A549 (cell line): Measurements from ENCODE around the gene OR51B5. TPM values are rescaled to one million over a fixed set of nuclear protein-coding genes. Genes with fewer than 3 reads are reported as not detected.
"Not testable (repeated sequence)": the region's sequence is repeated elsewhere in the genome, so short reads cannot be mapped to it uniquely, and the experiment has no call there.

Experiments used
- ATAC-seq, 2 experiments: fragments of 200-7000 bp in 1 of 2; fragments of >200 bp in 1 of 2; cut with Nextera tagmentation in 1 of 2; cut with Tn5 transposase in 1 of 2; 3 replicates each; pipeline versions ENCODE4 v1.8.0 to v1.9.1; 2018 to 2020; ENCODE audit warnings: mild to moderate bottlenecking in 1 of 2, moderate library complexity in 1 of 2
- CTCF ChIA-PET: fragments of 300-600 bp; sonication (Branson Sonifier 250); formaldehyde crosslinking; extraction: SDS; loops from one replicate; lab custom pipeline; 2021; ENCODE audit warnings: antibody characterized with exemption, inconsistent platforms; lab: Yijun Ruan, JAX
- POLR2A ChIA-PET: fragments of 350-600 bp; formaldehyde crosslinking; extraction: SDS; loops from one replicate; lab custom pipeline; 2021; ENCODE audit warnings: antibody characterized with exemption, inconsistent platforms; lab: Yijun Ruan, JAX
- DNase-seq, 2 experiments: peaks; one replicate each; pipeline versions ENCODE4 v3.0.0 to v3.0.0-alpha.2; 2011 to 2016; ENCODE audit warnings: low read depth in 1 of 2, low spot score in 1 of 2
- FAIRE-seq: peaks from 2 replicates; lab custom pipeline; 2011; peaks lifted over from hg19 to GRCh38; lab: Jason Lieb, UNC
- H3K27ac ChIP-seq, 2 experiments: fragments of >200 bp; sonication (Bioruptor Twin); formaldehyde crosslinking; 3 replicates each; pipeline ENCODE4 v1.5.1; 2016 to 2017
- H3K4me1 ChIP-seq: fragments of >200 bp; sonication (Bioruptor Twin); formaldehyde crosslinking; 3 replicates; pipeline ENCODE4 v1.6.1; 2016
- H3K4me2 ChIP-seq: fragments of >200 bp; sonication (Bioruptor Twin); formaldehyde crosslinking; 3 replicates; pipeline ENCODE4 v1.6.1; 2016
- H3K4me3 ChIP-seq: fragments of >200 bp; sonication (Bioruptor Twin); formaldehyde crosslinking; 3 replicates; pipeline ENCODE4 v1.5.1; 2016
- H3K9me3 ChIP-seq: fragments of >200 bp; sonication (Bioruptor Twin); formaldehyde crosslinking; 3 replicates; pipeline ENCODE4 v1.6.1; 2016
- ATOH8 ChIP-seq: fragments of 250-450 bp; sonication (Bioruptor Pico); IDR thresholded peaks from 2 replicates; pipeline ENCODE4 v1.5.0; 2020; ENCODE audit warnings: low read depth, mild to moderate bottlenecking, moderate library complexity
- CTCF ChIP-seq: fragments of >200 bp; sonication (Bioruptor Twin); formaldehyde crosslinking; IDR thresholded peaks from 3 replicates; pipeline ENCODE4 v1.5.1; 2016
- E2F6 ChIP-seq: IDR thresholded peaks from 2 replicates; pipeline ENCODE4 v1.6.1; 2012; ENCODE audit warnings: low read depth, borderline replicate concordance
- EHMT2 ChIP-seq: fragments of 200-600 bp; sonication (generic); IDR thresholded peaks from 2 replicates; pipeline ENCODE4 v1.6.1; 2016; ENCODE audit warnings: antibody characterized with exemption, low read depth, mild to moderate bottlenecking, moderate library complexity
- ELK1 ChIP-seq: fragments of 150-350 bp; IDR thresholded peaks from 2 replicates; pipeline ENCODE4 v1.6.1; 2014; ENCODE audit warnings: low read depth, mild to moderate bottlenecking, low read length
- ESRRA ChIP-seq: fragments of 150-350 bp; IDR thresholded peaks from 2 replicates; pipeline ENCODE4 v1.6.1; 2014; ENCODE audit warnings: mild to moderate bottlenecking, low read length, borderline replicate concordance
- FOSL2 ChIP-seq, 2 experiments: fragments of 450-650 bp in 1 of 2; fragments of >200 bp in 1 of 2; sonication (Bioruptor Twin) in 1 of 2; formaldehyde crosslinking; IDR thresholded peaks; 2 replicates each; pipeline versions ENCODE4 v1.5.0 to v1.6.1; 2016 to 2020; ENCODE audit warnings: mild to moderate bottlenecking in 1 of 2, moderate library complexity in 1 of 2
- HDAC2 ChIP-seq: fragments of 200-600 bp; sonication (generic); IDR thresholded peaks from 2 replicates; pipeline ENCODE4 v1.6.1; 2016
- HEYL ChIP-seq: fragments of 250-450 bp; sonication (Bioruptor Pico); IDR thresholded peaks from 2 replicates; pipeline ENCODE4 v1.8.0; 2021; ENCODE audit warnings: mild to moderate bottlenecking, moderate library complexity
- HMGXB4 ChIP-seq: fragments of 250-450 bp; sonication (Bioruptor Pico); IDR thresholded peaks from 2 replicates; pipeline ENCODE4 v1.5.0; 2021; ENCODE audit warnings: mild to moderate bottlenecking, moderate library complexity, borderline replicate concordance
- KDM5A ChIP-seq: fragments of 200-600 bp; sonication (generic); IDR thresholded peaks from 2 replicates; pipeline ENCODE4 v1.6.1; 2016; ENCODE audit warnings: antibody characterized with exemption, mild to moderate bottlenecking
- MAFK ChIP-seq: fragments of 450-650 bp; IDR thresholded peaks from 2 replicates; pipeline ENCODE4 v1.6.1; 2014; ENCODE audit not compliant: partially characterized antibody
- MAZ ChIP-seq: fragments of 150-350 bp; IDR thresholded peaks from 2 replicates; pipeline ENCODE4 v1.6.1; 2014; ENCODE audit warnings: antibody characterized with exemption, low read depth, low read length, borderline replicate concordance
- POLR2A ChIP-seq: IDR thresholded peaks from 2 replicates; pipeline ENCODE4 v1.6.1; 2012; ENCODE audit warnings: mild to moderate bottlenecking, low read length
- REST ChIP-seq: fragments of 200-600 bp; sonication (generic); IDR thresholded peaks from 2 replicates; pipeline ENCODE4 v1.6.1; 2016; ENCODE audit warnings: antibody characterized with exemption, mild to moderate bottlenecking, moderate library complexity
- RFX5 ChIP-seq: fragments of 450-650 bp; IDR thresholded peaks from 2 replicates; pipeline ENCODE4 v1.7.1; 2014; ENCODE audit warnings: antibody characterized with exemption, mild to moderate bottlenecking, moderate library complexity
- SMC3 ChIP-seq: fragments of >200 bp; sonication (Bioruptor Twin); formaldehyde crosslinking; IDR thresholded peaks from 3 replicates; pipeline ENCODE4 v1.6.1; 2018; ENCODE audit warnings: inconsistent platforms
- WGBS: methylation state at CpG from one replicate; pipeline ENCODE4 v1.1.6; 2017; ENCODE audit errors: missing lambda C conversion rate; 5-methylcytosine and 5-hydroxymethylcytosine counted together
- polyA plus RNA-seq, 4 experiments: library from polyadenylated mRNA; depleted of rRNA in 3 of 4; stranded (reverse); fragments of >200 nt; fragmentation: RNase III in 1 of 4; extraction: RNeasy Plus Mini Kit Qiagen cat#74134 plus additional on column Dnase treatment in 1 of 4; gene quantifications; 2 replicates in 3 of 4; 3 replicates in 1 of 4; pipeline ENCODE4 v1.2.3, GENCODE V29; 2011 to 2017

Gene OR51B5
- polyA plus RNA-seq, 2 of the 4 experiments (the other 2 are of a cell fraction), result 0.06 to 0.09 TPM

GRCh38 chr11:5366856-5367255 lies 23.5 kb upstream of the OR51B5 start:
- ChIA-PET POLR2A (no interaction called here), CTCF (interaction anchor here (1.0 to 1.3 kb wide), 2 partner anchors 21 to 242 kb away, joined by 3 to 4 read pairs; no protein-coding TSS in a partner anchor)
- H3K4me3 ChIP-seq, result no peak overlapping the region
- ATAC-seq, result no peak
- no peak overlapping the region for H3K27ac ChIP-seq
- no peaks in the 10 kb centered on the region for H3K4me1 ChIP-seq
- TF ChIP-seq HMGXB4 (CRISPR knock-in tag) (no peak), KDM5A (no peak), MAZ (no peak), SMC3 (no peak), CTCF (no peak), ESRRA (no peak), HEYL (CRISPR knock-in tag) (no peak), RFX5 (no peak), FOSL2 (IDR thresholded peaks at IDR 0.05) (no peak), FOSL2 (CRISPR knock-in tag; IDR thresholded peaks at IDR 0.05) (no peak), POLR2A (no peak), MAFK (no peak), ELK1 (no peak), E2F6 (no peak), REST (no peak), HDAC2 (no peak), EHMT2 (no peak), ATOH8 (no peak)
- DNase-seq, result no peak
- H3K4me2 ChIP-seq, result no peak overlapping the region
- H3K9me3 ChIP-seq, result no peaks in the 10 kb centered on the region
- 10% methylated on average over 1 of the region's 1 CpG for WGBS
- no peak for FAIRE-seq

- H3K4me2 ChIP-seq, FAIRE-seq, H3K4me1 ChIP-seq, DNase-seq, H3K27ac ChIP-seq, ATAC-seq, H3K9me3 ChIP-seq, H3K4me3 ChIP-seq, POLR2A ChIA-PET: not testable (repeated sequence)
- CTCF ChIA-PET, result interaction anchor here (1.0 to 1.3 kb wide), 2 partner anchors 20 to 241 kb away, joined by 3 to 4 read pairs; no protein-coding TSS in a partner anchor
- WGBS, result 60% methylated on average over 6 of the region's 6 CpGs
Measured at GRCh38 chr11:5366365-5366764, 23.0 kb upstream of the OR51B5 start.
